MCF 10A (cell line): ENCODE measurements around the gene YIF1A. TPM values are rescaled to one million over a fixed set of nuclear protein-coding genes. Genes with fewer than 3 reads are reported as not detected.

Source experiments
- BruUV-seq: library from RNA; stranded (reverse); fragments of 400-500 nt; replicated peaks from 2 replicates; lab custom pipeline; 2021; lab: Mats Ljungman, UMichigan
- CTCF ChIA-PET: fragments of 300-600 bp; sonication (Branson Sonifier 250); formaldehyde crosslinking; extraction: SDS; loops from one replicate; lab custom pipeline; 2021; ENCODE audit warnings: antibody characterized with exemption, inconsistent platforms; lab: Yijun Ruan, JAX
- POLR2A ChIA-PET: fragments of 300-600, 350-650 bp; sonication (Branson Sonifier 250); formaldehyde crosslinking; extraction: SDS; loops from one replicate; lab custom pipeline; 2020; ENCODE audit warnings: antibody characterized with exemption, inconsistent platforms; lab: Yijun Ruan, JAX
- DNase-seq: peaks from one replicate; pipeline ENCODE4 v3.0.0-alpha.2; 2018; ENCODE audit not compliant: unreplicated experiment
- H3K27ac Mint-ChIP-seq: one replicate; pipeline ENCODE4 v1.8.0; 2022; ENCODE audit warnings: mild to moderate bottlenecking, low read depth, mixed read lengths; ENCODE audit not compliant: unreplicated experiment
- H3K27me3 Mint-ChIP-seq: one replicate; pipeline ENCODE4 v1.8.0; 2022; ENCODE audit warnings: mixed read lengths; ENCODE audit not compliant: insufficient read depth, unreplicated experiment
- H3K36me3 Mint-ChIP-seq: one replicate; pipeline ENCODE4 v1.8.0; 2022; ENCODE audit warnings: mild to moderate bottlenecking, moderate library complexity, mixed read lengths; ENCODE audit not compliant: insufficient read depth, unreplicated experiment
- H3K4me1 Mint-ChIP-seq: one replicate; pipeline ENCODE4 v1.8.0; 2022; ENCODE audit warnings: mixed read lengths; ENCODE audit not compliant: insufficient read depth, unreplicated experiment
- H3K4me3 Mint-ChIP-seq: one replicate; pipeline ENCODE4 v1.8.0; 2022; ENCODE audit warnings: mild to moderate bottlenecking, moderate library complexity, mixed read lengths; ENCODE audit not compliant: unreplicated experiment
- H3K9me3 Mint-ChIP-seq: one replicate; pipeline ENCODE4 v1.8.0; 2022; ENCODE audit warnings: mixed read lengths; ENCODE audit not compliant: unreplicated experiment
- intact Hi-C: fragments of 100-400 bp; cut with micrococcal nuclease; formaldehyde crosslinking; loops from 2 replicates; pipeline ENCODE4 v1.14.1; 2022
- total RNA-seq: library from RNA; stranded (reverse); gene quantifications from 2 replicates; pipeline ENCODE4 v1.2.3, GENCODE V29; 2022
- TF ChIP-seq, protein P1 (sequence below): fragments of 200-600 bp; IDR thresholded peaks from one replicate; pipeline ENCODE4 v1.8.0; 2022; ENCODE audit warnings: antibody characterized with exemption, mild to moderate bottlenecking; ENCODE audit not compliant: unreplicated experiment

YIF1A gene
- total RNA-seq, 1 experiment from 2014 or later, result 143 TPM

DNA sequence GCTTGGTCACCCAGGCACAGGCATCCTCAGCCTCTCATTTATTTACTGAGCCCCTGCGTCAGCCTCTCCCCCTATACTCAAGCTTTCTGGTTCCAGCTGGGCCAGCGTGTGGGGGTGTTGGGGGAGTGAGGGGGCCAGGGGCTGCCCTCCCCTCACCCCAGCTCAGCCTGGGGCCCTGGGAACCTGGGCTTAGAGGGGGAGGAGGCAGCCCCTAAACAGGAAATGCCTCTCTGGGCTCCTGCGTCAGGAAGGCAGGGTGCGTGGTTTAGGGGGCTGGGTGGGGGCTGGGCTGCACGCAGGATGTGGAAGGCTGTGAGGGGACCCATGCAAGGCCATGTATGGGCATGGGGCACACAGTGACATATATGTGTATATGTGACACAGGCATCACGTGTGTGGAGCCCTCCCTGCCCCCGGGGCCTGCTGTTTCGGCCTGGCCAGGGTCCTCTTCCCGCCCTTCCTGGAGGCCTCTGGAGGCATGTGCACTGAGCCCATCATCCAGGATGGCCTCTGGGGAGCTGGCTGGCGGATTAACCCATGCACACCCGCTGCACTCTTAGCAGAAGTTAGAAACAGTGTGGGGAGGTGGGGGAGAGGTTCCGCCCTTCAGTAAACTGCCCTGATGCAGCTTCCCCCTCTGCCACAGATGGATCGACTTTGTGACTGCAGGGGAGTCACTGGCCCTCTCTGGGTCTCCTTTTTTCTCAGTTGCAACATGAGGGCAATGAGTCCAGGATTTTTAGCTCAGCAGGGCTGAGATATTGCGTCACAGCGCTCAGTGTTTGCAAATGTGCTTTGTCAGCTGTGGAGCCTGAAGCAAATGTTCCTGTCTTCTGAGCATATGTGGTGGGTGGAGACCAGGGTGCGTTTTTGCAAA is 29.0 kb upstream of the YIF1A start:
- Mint-ChIP-seq H3K9me3 (no peaks in the 10 kb centered on the region), H3K4me1 (peaks cover 22% of the 10 kb centered on the region), H3K36me3 (no peaks in the 10 kb centered on the region), H3K4me3 (peak overlapping the region; percentile 50), H3K27ac (peak overlapping the region; percentile 86), H3K27me3 (no peaks in the 10 kb centered on the region)
- intact Hi-C loops, result no loop called here
- TF ChIP-seq, protein P1, sequence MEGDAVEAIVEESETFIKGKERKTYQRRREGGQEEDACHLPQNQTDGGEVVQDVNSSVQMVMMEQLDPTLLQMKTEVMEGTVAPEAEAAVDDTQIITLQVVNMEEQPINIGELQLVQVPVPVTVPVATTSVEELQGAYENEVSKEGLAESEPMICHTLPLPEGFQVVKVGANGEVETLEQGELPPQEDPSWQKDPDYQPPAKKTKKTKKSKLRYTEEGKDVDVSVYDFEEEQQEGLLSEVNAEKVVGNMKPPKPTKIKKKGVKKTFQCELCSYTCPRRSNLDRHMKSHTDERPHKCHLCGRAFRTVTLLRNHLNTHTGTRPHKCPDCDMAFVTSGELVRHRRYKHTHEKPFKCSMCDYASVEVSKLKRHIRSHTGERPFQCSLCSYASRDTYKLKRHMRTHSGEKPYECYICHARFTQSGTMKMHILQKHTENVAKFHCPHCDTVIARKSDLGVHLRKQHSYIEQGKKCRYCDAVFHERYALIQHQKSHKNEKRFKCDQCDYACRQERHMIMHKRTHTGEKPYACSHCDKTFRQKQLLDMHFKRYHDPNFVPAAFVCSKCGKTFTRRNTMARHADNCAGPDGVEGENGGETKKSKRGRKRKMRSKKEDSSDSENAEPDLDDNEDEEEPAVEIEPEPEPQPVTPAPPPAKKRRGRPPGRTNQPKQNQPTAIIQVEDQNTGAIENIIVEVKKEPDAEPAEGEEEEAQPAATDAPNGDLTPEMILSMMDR, result no peak
- POLR2A ChIA-PET, result interaction anchor here (0.6 to 3.0 kb wide), 12 partner anchors 9 to 460 kb away, joined by 3 to 23 read pairs (median 4); partner anchors contain the start of genes BRMS1, RIN1 and YIF1A
- CTCF ChIA-PET, result interaction anchor here (0.8 to 1.2 kb wide), 3 partner anchors 17 to 34 kb away, joined by 3 to 4 read pairs (median 4); partner anchors contain the start of gene RIN1
- BruUV-seq, result no TSS peak
- DNase-seq, result peak; percentile 90

GRCh38 chr11:66317322-66317722 is 28.4 kb upstream of the YIF1A start:
- no TSS peak for BruUV-seq
- Mint-ChIP-seq H3K27me3 (no peaks in the 10 kb centered on the region), H3K36me3 (no peaks in the 10 kb centered on the region), H3K4me1 (peaks cover 19% of the 10 kb centered on the region), H3K4me3 (no peak overlapping the region), H3K27ac (peak overlapping the region; percentile 86), H3K9me3 (no peaks in the 10 kb centered on the region)
- DNase-seq, result no peak
- ChIA-PET CTCF (interaction anchor here (0.5 kb wide), 1 partner anchor 737 kb away, joined by 3 read pairs; no protein-coding TSS in a partner anchor), POLR2A (interaction anchor here (1.1 to 3.0 kb wide), 4 partner anchors 14 to 28 kb away, joined by 3 to 23 read pairs (median 4); partner anchors contain the start of genes RIN1 and YIF1A)
- intact Hi-C loops, result no loop called here
- TF ChIP-seq, protein P1, result no peak

GRCh38 chr11:66316849-66317251 is 27.9 kb upstream of the YIF1A start, which contains the start of gene CD248:
TSS of gene CD248 (minus strand) at chr11:66317044. CDS start at chr11:66317027, 17 bp downstream.
- H3K4me3 Mint-ChIP-seq, result no peak within 1 kb of the TSS
- H3K27ac Mint-ChIP-seq, result peak within 1 kb of the TSS; percentile 86
- no peaks in the 10 kb centered on the region for H3K27me3 Mint-ChIP-seq
- BruUV-seq, result no TSS peak
- H3K4me1 Mint-ChIP-seq, result peaks cover 23% of the 10 kb centered on the region
- no peaks in the 10 kb centered on the region for H3K36me3 Mint-ChIP-seq
- no peak for DNase-seq
- TF ChIP-seq, protein P1, result no peak
- ChIA-PET CTCF (interaction anchor here (0.5 kb wide), 1 partner anchor 737 kb away, joined by 3 read pairs; no protein-coding TSS in a partner anchor), POLR2A (interaction anchor here (1.1 to 3.0 kb wide), 3 partner anchors 15 to 28 kb away, joined by 3 to 23 read pairs (median 4); partner anchors contain the start of genes RIN1 and YIF1A)
- H3K9me3 Mint-ChIP-seq, result no peaks in the 10 kb centered on the region
- intact Hi-C loops, result no loop called here
